Liver (tissue), 9 donors: Measurements from ENCODE around the gene IMMT. TPM values are rescaled to one million over a fixed set of nuclear protein-coding genes. Genes with fewer than 3 reads are reported as not detected.

Experiments
- DNase-seq: peaks from one replicate; pipeline ENCODE4 v3.0.0-alpha.2; 2017; ENCODE audit warnings: low spot score
- H3K27ac ChIP-seq, 2 donors: one replicate each; pipeline ENCODE4 v1.7.0; 2013; ENCODE audit warnings: inconsistent platforms in 2 of 2, low read length in 2 of 2, control low read depth in 1 of 2, low read depth in 1 of 2, mild to moderate bottlenecking in 1 of 2
- H3K27me3 ChIP-seq, 4 donors: one replicate each; pipeline versions ENCODE4 v1.6.1 to v1.7.0; 2013; ENCODE audit warnings: low read length in 3 of 4, inconsistent platforms in 1 of 4, mild to moderate bottlenecking in 1 of 4, moderate library complexity in 1 of 4; ENCODE audit not compliant: control insufficient read depth in 4 of 4, insufficient read depth in 4 of 4
- H3K36me3 ChIP-seq, 4 donors: one replicate each; pipeline versions ENCODE4 v1.6.1 to v1.7.0; 2013; ENCODE audit warnings: low read length in 3 of 4, mild to moderate bottlenecking in 3 of 4, low read depth in 1 of 4, moderate library complexity in 1 of 4; ENCODE audit not compliant: control insufficient read depth in 4 of 4, insufficient read depth in 3 of 4
- H3K4me1 ChIP-seq, 4 donors: one replicate each; pipeline versions ENCODE4 v1.6.1 to v1.7.0; 2013; ENCODE audit warnings: low read length in 3 of 4, mild to moderate bottlenecking in 3 of 4, moderate library complexity in 1 of 4; ENCODE audit not compliant: control insufficient read depth in 4 of 4, insufficient read depth in 4 of 4
- H3K4me3 ChIP-seq, 3 donors: one replicate each; pipeline versions ENCODE4 v1.6.1 to v1.7.0; 2013; ENCODE audit warnings: low read length in 3 of 3, control low read depth in 1 of 3, low read depth in 1 of 3, mild to moderate bottlenecking in 1 of 3
- H3K9ac ChIP-seq, 2 donors: one replicate each; pipeline ENCODE4 v1.7.0; 2013; ENCODE audit warnings: low read length in 2 of 2, mild to moderate bottlenecking in 2 of 2, moderate library complexity in 2 of 2, control low read depth in 1 of 2, low read depth in 1 of 2
- H3K9me3 ChIP-seq, 4 donors: one replicate each; pipeline versions ENCODE4 v1.6.1 to v1.7.0; 2013; ENCODE audit warnings: low read length in 3 of 4; ENCODE audit not compliant: control insufficient read depth in 4 of 4
- ATF3 ChIP-seq: IDR thresholded peaks from 2 replicates; pipeline ENCODE4 v1.6.1; 2016; ENCODE audit warnings: antibody characterized with exemption
- CTCF ChIP-seq: fragments of 150-350 bp; IDR thresholded peaks from 2 replicates; pipeline ENCODE4 v1.5.1; 2017; ENCODE audit warnings: improper control_type of control experiment, low read depth, low read length; ENCODE audit not compliant: missing input control
- EGR1 ChIP-seq, 2 donors: IDR thresholded peaks; 2 replicates each; pipeline ENCODE4 v1.6.1; 2016 to 2018; ENCODE audit warnings: antibody characterized with exemption in 2 of 2, low read depth in 2 of 2
- FOXA2 ChIP-seq: IDR thresholded peaks from 2 replicates; pipeline ENCODE4 v1.6.1; 2016; ENCODE audit warnings: antibody characterized with exemption
- GABPA ChIP-seq, 2 donors: IDR thresholded peaks in 1 of 2; conservative IDR thresholded peaks in 1 of 2; 2 replicates each; pipeline ENCODE4 v1.6.1; 2016; ENCODE audit warnings: antibody characterized with exemption in 2 of 2, mild to moderate bottlenecking in 1 of 2, moderate library complexity in 1 of 2
- HNF4A ChIP-seq, 2 donors: conservative IDR thresholded peaks; 2 replicates each; pipeline ENCODE4 v1.6.1; 2016; ENCODE audit warnings: antibody characterized with exemption in 2 of 2, mild to moderate bottlenecking in 2 of 2
- HNF4G ChIP-seq: IDR thresholded peaks from 2 replicates; pipeline ENCODE4 v1.6.1; 2016; ENCODE audit warnings: antibody characterized with exemption
- JUND ChIP-seq, 2 donors: IDR thresholded peaks; 2 replicates each; pipeline ENCODE4 v1.6.1; 2016; ENCODE audit warnings: antibody characterized with exemption in 2 of 2
- MAX ChIP-seq: IDR thresholded peaks from 2 replicates; pipeline ENCODE4 v1.6.1; 2016; ENCODE audit warnings: antibody characterized with exemption
- NR2F2 ChIP-seq: IDR thresholded peaks from 2 replicates; pipeline ENCODE4 v1.6.1; 2016; ENCODE audit warnings: antibody characterized with exemption
- RAD21 ChIP-seq, 2 donors: IDR thresholded peaks; 2 replicates each; pipeline ENCODE4 v1.6.1; 2016; ENCODE audit warnings: antibody characterized with exemption in 2 of 2, mild to moderate bottlenecking in 2 of 2
- REST ChIP-seq: IDR thresholded peaks from 2 replicates; pipeline ENCODE4 v1.6.1; 2016; ENCODE audit warnings: antibody characterized with exemption, mild to moderate bottlenecking
- RXRA ChIP-seq, 2 donors: IDR thresholded peaks; 2 replicates each; pipeline ENCODE4 v1.6.1; 2017 to 2018; ENCODE audit warnings: antibody characterized with exemption in 2 of 2, mild to moderate bottlenecking in 1 of 2
- TAF1 ChIP-seq: conservative IDR thresholded peaks from 2 replicates; pipeline ENCODE4 v1.6.1; 2016; ENCODE audit warnings: antibody characterized with exemption, mild to moderate bottlenecking
- ZBTB33 ChIP-seq: IDR thresholded peaks from 2 replicates; pipeline ENCODE4 v1.6.1; 2016; ENCODE audit warnings: antibody characterized with exemption
- WGBS: extraction: QIAGEN DNeasy Blood & Tissue Kit; methylation state at CpG from one replicate; pipeline ENCODE4 v1.1.7; 2013; 5-methylcytosine and 5-hydroxymethylcytosine counted together
- polyA plus RNA-seq, 2 donors: library from polyadenylated mRNA; stranded (reverse) in 1 of 2; unstranded in 1 of 2; fragments of 200-250 nt in 1 of 2; fragments of >200 nt in 1 of 2; fragmentation: Nextera tagmentation in 1 of 2; extraction: Ambion mirVana in 1 of 2; gene quantifications; one replicate each; pipeline versions ENCODE4 v1.2.1 to v1.2.3, GENCODE V29; 2013 to 2015
- total RNA-seq, 2 donors: library from RNA; depleted of rRNA; stranded (reverse); fragments of >200 nt; gene quantifications; one replicate each; pipeline ENCODE4 v1.2.3, GENCODE V29; 2014
- donor health status: healthy.
- donor health status: healthy.
- donor health status: healthy.
- donor health status: healthy.
- donor health status: healthy.

IMMT gene
- total and polyA plus RNA-seq, 4 donors = 38.3 to 49.1 (median 46.9) TPM

GRCh38 chr2:86203614-86204013, 8.4 kb upstream of the IMMT start:
- Histone ChIP-seq H3K4me3 (no peak overlapping the region), H3K36me3 (peaks cover 5 to 24% (median 16%) of the 10 kb centered on the region in 4 donors), H3K9ac (no peak overlapping the region), H3K9me3 (no peaks in the 10 kb centered on the region), H3K27me3 (no peaks in the 10 kb centered on the region), H3K27ac (no peak overlapping the region), H3K4me1 (peaks cover 0 to 19% (median 6%) of the 10 kb centered on the region in 4 donors)
- 100% methylated on average over 1 of the region's 1 CpG for WGBS
- TF ChIP-seq JUND (IDR thresholded peaks at IDR 0.05) (no peak), FOXA2 (no peak), NR2F2 (no peak), RXRA (IDR thresholded peaks at IDR 0.05) (no peak), TAF1 (no peak), GABPA (IDR thresholded peaks at IDR 0.05 in 1 of 2, conservative IDR thresholded peaks at IDR 0.05 in 1 of 2) (no peak), RAD21 (IDR thresholded peaks at IDR 0.05) (no peak), REST (no peak), ZBTB33 (no peak), EGR1 (IDR thresholded peaks at IDR 0.05; ENCODE audit: low read depth in 2 of 2) (no peak), CTCF (no peak)
- no peak for DNase-seq

- Histone ChIP-seq H3K27me3 (no peaks in the 10 kb centered on the region), H3K9ac (no peak overlapping the region), H3K4me3 (no peak overlapping the region), H3K4me1 (peaks cover 0 to 21% (median 6%) of the 10 kb centered on the region in 4 donors), H3K36me3 (peaks cover 3 to 17% (median 9%) of the 10 kb centered on the region in 4 donors), H3K27ac (no peak overlapping the region), H3K9me3 (no peaks in the 10 kb centered on the region)
- TF ChIP-seq CTCF (no peak), RAD21 (IDR thresholded peaks at IDR 0.05) (no peak), HNF4G (no peak), HNF4A (conservative IDR thresholded peaks at IDR 0.05) (no peak), ZBTB33 (no peak), NR2F2 (no peak), RXRA (IDR thresholded peaks at IDR 0.05) (no peak), MAX (no peak), REST (no peak), JUND (IDR thresholded peaks at IDR 0.05) (no peak), TAF1 (no peak), ATF3 (no peak)
- 81% methylated on average over 9 of the region's 9 CpGs for WGBS
- no peak for DNase-seq
Measured at GRCh38 chr2:86202702-86203101, 7.4 kb upstream of the IMMT start.
